Osteoblast (primary cell): ENCODE data around the gene CHMP4A. TPM values are rescaled to one million over a fixed set of nuclear protein-coding genes. Genes with fewer than 3 reads are reported as not detected.

Experiments
- DNase-seq: peaks from one replicate; pipeline ENCODE4 v3.0.0; 2011; ENCODE audit warnings: low spot score, mixed read lengths; ENCODE audit not compliant: insufficient read length; ENCODE audit errors: missing footprints
- H2AFZ ChIP-seq: 2 replicates; pipeline ENCODE4 v1.6.0; 2011; ENCODE audit warnings: mild to moderate bottlenecking, low read length
- H3K27ac ChIP-seq: 2 replicates; pipeline ENCODE4 v1.5.1; 2011; ENCODE audit warnings: mild to moderate bottlenecking, low read depth, low read length, moderate library complexity
- H3K27me3 ChIP-seq: 2 replicates; pipeline ENCODE4 v1.6.0; 2012; ENCODE audit warnings: mild to moderate bottlenecking, control low read depth, inconsistent platforms, low read length, moderate library complexity; ENCODE audit not compliant: insufficient read depth
- H3K36me3 ChIP-seq: 2 replicates; pipeline ENCODE4 v1.5.1; 2011; ENCODE audit warnings: mild to moderate bottlenecking, low read length, control low read depth, moderate library complexity; ENCODE audit not compliant: insufficient read depth
- H3K4me1 ChIP-seq: 2 replicates; pipeline ENCODE4 v1.5.1; 2011; ENCODE audit warnings: mild to moderate bottlenecking, low read length, control low read depth, moderate library complexity; ENCODE audit not compliant: insufficient read depth
- H3K4me2 ChIP-seq: 2 replicates; pipeline ENCODE4 v1.6.0; 2011; ENCODE audit warnings: mild to moderate bottlenecking, low read length; ENCODE audit not compliant: insufficient read depth
- H3K4me3 ChIP-seq: fragments of 200-600 bp; sonication (generic); 3 replicates; pipeline ENCODE4 v1.5.1; 2012; ENCODE audit warnings: mild to moderate bottlenecking, low read length, inconsistent platforms; ENCODE audit not compliant: insufficient read depth
- H3K79me2 ChIP-seq: 2 replicates; pipeline ENCODE4 v1.6.0; 2012; ENCODE audit warnings: mild to moderate bottlenecking, low read length, control low read depth, inconsistent platforms; ENCODE audit not compliant: insufficient read depth
- H3K9me3 ChIP-seq: 2 replicates; pipeline ENCODE4 v1.5.1; 2011; ENCODE audit warnings: low read depth, low read length, control low read depth
- H4K20me1 ChIP-seq: 2 replicates; pipeline ENCODE4 v1.6.0; 2012; ENCODE audit warnings: mild to moderate bottlenecking, low read length, control low read depth; ENCODE audit not compliant: insufficient read depth
- CTCF ChIP-seq: IDR thresholded peaks from 2 replicates; pipeline ENCODE4 v1.5.1; 2011; ENCODE audit warnings: mild to moderate bottlenecking, low read depth, low read length, moderate library complexity; ENCODE audit errors: extremely low read depth
- total RNA-seq: library from RNA; depleted of rRNA; stranded (reverse); fragments of >200 nt; gene quantifications from 2 replicates; pipeline ENCODE4 v1.2.3, GENCODE V29; 2012

CHMP4A gene
- total RNA-seq, 1 donor = 19.2 TPM

GRCh38 chr14:24256960-24257359 is 43.7 kb upstream of the CHMP4A start:
- no peak overlapping the region for H3K4me2 ChIP-seq
- H3K4me3 ChIP-seq = no peak overlapping the region
- peaks cover 2% of the 10 kb centered on the region for H3K4me1 ChIP-seq
- no peaks in the 10 kb centered on the region for H4K20me1 ChIP-seq
- no peak for TF ChIP-seq CTCF
- H3K27me3 ChIP-seq = no peaks in the 10 kb centered on the region
- DNase-seq = no peak
- H3K36me3 ChIP-seq = no peaks in the 10 kb centered on the region
- no peak overlapping the region for H2AFZ ChIP-seq
- no peak overlapping the region for H3K27ac ChIP-seq
- no peaks in the 10 kb centered on the region for H3K9me3 ChIP-seq
- H3K79me2 ChIP-seq = no peaks in the 10 kb centered on the region

GRCh38 chr14:24255931-24256711 is 42.8 kb upstream of the CHMP4A start:
- no peak for DNase-seq
- no peaks in the 10 kb centered on the region for H3K36me3 ChIP-seq
- no peak overlapping the region for H3K27ac ChIP-seq
- H3K4me1 ChIP-seq = peaks cover 8% of the 10 kb centered on the region
- H3K4me2 ChIP-seq = no peak overlapping the region
- TF ChIP-seq CTCF = no peak
- H4K20me1 ChIP-seq = no peaks in the 10 kb centered on the region
- H2AFZ ChIP-seq = no peak overlapping the region
- no peaks in the 10 kb centered on the region for H3K9me3 ChIP-seq
- no peak overlapping the region for H3K4me3 ChIP-seq
- H3K79me2 ChIP-seq = no peaks in the 10 kb centered on the region
- no peaks in the 10 kb centered on the region for H3K27me3 ChIP-seq

- H3K4me2 ChIP-seq = no peak overlapping the region
- H3K9me3 ChIP-seq = no peaks in the 10 kb centered on the region
- no peak for DNase-seq
- no peak overlapping the region for H3K4me3 ChIP-seq
- H4K20me1 ChIP-seq = no peaks in the 10 kb centered on the region
- H3K79me2 ChIP-seq = no peaks in the 10 kb centered on the region
- H3K36me3 ChIP-seq = no peaks in the 10 kb centered on the region
- H2AFZ ChIP-seq = no peak overlapping the region
- no peak overlapping the region for H3K27ac ChIP-seq
- peaks cover 8% of the 10 kb centered on the region for H3K4me1 ChIP-seq
- TF ChIP-seq CTCF = no peak
- H3K27me3 ChIP-seq = no peaks in the 10 kb centered on the region
Measured at GRCh38 chr14:24255438-24255837, 42.1 kb upstream of the CHMP4A start.

GRCh38 chr14:24254630-24255392 is 41.5 kb upstream of the CHMP4A start:
- peak; percentile 75 for DNase-seq
- no peaks in the 10 kb centered on the region for H3K36me3 ChIP-seq
- H3K9me3 ChIP-seq = no peaks in the 10 kb centered on the region
- H2AFZ ChIP-seq = no peak overlapping the region
- no peak overlapping the region for H3K4me3 ChIP-seq
- no peaks in the 10 kb centered on the region for H4K20me1 ChIP-seq
- H3K4me2 ChIP-seq = no peak overlapping the region
- no peak for TF ChIP-seq CTCF
- peaks cover 8% of the 10 kb centered on the region for H3K4me1 ChIP-seq
- no peaks in the 10 kb centered on the region for H3K79me2 ChIP-seq
- H3K27me3 ChIP-seq = no peaks in the 10 kb centered on the region
- no peak overlapping the region for H3K27ac ChIP-seq
